Body of pancreas (tissue), 4 donors: ENCODE measurements around the gene PDE6B.

ENCODE experiments used
- POLR2A ChIP-seq, 3 donors: fragments of 450-650 bp; IDR thresholded peaks; one replicate each; pipeline ENCODE4 v1.6.1; 2016; ENCODE audit warnings: antibody characterized with exemption in 3 of 3, mild to moderate bottlenecking in 2 of 3
- TF ChIP-seq, protein P1 (sequence below), 7 experiments: fragments of 450-650 bp in 4 of 7; fragments of 200-600 bp in 3 of 7; sonication (generic) in 3 of 7; IDR thresholded peaks; one replicate each; pipeline ENCODE4 v1.5.1; 2016 to 2019; ENCODE audit warnings: antibody characterized with exemption in 7 of 7

DNA sequence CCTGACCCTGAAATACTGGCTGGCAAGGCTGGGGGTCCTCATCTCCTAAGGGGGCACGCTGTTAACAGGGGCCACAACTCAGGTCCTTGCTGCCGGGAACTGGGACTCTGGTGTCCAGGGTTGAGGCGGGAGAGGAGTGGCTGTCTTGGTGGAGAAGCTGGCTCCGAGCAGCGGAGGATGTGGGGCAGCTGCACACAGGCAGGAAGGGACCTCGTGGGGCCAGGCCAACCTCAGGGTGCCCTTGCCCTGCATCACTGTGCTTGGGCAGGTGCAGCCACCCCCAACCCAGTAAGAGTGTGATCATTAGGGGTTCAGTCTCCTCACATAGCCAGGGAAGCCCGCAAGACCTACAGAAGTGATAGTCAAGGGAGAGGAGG, 12.6 kb upstream of the PDE6B start:
- TF ChIP-seq, protein P1, sequence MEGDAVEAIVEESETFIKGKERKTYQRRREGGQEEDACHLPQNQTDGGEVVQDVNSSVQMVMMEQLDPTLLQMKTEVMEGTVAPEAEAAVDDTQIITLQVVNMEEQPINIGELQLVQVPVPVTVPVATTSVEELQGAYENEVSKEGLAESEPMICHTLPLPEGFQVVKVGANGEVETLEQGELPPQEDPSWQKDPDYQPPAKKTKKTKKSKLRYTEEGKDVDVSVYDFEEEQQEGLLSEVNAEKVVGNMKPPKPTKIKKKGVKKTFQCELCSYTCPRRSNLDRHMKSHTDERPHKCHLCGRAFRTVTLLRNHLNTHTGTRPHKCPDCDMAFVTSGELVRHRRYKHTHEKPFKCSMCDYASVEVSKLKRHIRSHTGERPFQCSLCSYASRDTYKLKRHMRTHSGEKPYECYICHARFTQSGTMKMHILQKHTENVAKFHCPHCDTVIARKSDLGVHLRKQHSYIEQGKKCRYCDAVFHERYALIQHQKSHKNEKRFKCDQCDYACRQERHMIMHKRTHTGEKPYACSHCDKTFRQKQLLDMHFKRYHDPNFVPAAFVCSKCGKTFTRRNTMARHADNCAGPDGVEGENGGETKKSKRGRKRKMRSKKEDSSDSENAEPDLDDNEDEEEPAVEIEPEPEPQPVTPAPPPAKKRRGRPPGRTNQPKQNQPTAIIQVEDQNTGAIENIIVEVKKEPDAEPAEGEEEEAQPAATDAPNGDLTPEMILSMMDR (IDR thresholded peaks at IDR 0.05): no peak
- no peak for TF ChIP-seq POLR2A (IDR thresholded peaks at IDR 0.05)
